HG02798 (cell line): Measurements from ENCODE around the gene LMO4.

Experiments
- ATAC-seq: cut with Tn5 transposase; IDR thresholded peaks from one replicate; pipeline ENCODE4 v1.9.1; 2021; ENCODE audit warnings: mild to moderate bottlenecking; ENCODE audit not compliant: unreplicated experiment, poor library complexity

Gene LMO4

DNA sequence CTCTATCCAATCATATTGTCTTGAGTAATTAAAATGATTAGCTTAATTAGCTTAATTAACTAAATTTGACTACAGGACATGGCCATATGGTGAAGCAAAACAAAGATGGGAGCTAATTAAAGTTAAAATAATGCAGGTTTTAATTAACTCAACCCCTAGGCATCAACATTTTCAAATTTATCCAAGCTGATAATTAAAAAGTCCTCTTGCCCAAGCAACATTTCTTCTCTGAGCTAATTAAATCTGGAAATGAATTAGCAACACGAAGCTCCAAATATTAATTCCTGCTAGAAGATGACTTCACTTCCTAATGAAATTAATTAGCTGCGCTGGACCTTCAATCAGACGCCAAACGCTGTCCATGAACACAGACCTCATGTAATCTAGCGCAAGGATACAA lies 27.9 kb downstream of the LMO4 start:
- ATAC-seq, result no peak

DNA sequence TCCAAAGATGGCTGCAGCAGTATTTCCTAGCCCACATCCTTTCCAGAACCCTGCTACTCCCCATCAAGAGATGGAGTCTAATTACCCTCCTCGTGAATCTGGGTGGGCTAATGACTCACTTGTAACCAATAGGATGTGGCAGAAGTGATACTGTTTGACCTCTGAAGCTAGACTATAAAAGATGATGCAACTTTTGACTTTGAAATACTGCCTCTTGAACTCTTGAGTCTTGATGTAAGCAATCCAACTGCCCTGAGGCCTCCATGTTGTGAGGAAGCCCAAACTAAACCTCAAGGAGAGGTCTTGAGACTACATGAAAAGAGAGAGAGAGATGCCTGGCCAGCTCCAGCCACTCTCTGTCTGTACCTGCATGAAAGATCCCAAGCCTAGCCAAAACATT lies 29.5 kb downstream of the LMO4 start:
- no peak for ATAC-seq

DNA sequence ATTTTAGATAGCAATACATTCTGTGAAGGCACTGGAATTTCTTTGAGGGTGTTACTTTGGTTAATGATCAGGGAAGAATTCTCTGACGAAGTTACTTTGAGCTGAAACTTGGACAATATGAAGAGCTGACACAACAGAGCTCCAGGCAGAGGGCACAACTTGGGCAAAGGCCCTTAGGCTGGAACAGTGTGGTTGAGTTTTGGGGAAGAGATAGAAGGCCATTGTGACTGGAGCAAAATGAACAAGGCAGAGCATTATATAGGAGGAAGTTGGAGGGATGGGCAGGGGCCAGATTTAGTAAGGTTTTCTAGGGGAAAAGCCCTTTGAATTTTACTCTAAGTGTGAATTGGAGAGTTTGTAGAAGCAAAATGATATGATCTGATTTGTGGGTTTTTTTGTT lies 30.9 kb downstream of the LMO4 start:
- ATAC-seq, result no peak

DNA sequence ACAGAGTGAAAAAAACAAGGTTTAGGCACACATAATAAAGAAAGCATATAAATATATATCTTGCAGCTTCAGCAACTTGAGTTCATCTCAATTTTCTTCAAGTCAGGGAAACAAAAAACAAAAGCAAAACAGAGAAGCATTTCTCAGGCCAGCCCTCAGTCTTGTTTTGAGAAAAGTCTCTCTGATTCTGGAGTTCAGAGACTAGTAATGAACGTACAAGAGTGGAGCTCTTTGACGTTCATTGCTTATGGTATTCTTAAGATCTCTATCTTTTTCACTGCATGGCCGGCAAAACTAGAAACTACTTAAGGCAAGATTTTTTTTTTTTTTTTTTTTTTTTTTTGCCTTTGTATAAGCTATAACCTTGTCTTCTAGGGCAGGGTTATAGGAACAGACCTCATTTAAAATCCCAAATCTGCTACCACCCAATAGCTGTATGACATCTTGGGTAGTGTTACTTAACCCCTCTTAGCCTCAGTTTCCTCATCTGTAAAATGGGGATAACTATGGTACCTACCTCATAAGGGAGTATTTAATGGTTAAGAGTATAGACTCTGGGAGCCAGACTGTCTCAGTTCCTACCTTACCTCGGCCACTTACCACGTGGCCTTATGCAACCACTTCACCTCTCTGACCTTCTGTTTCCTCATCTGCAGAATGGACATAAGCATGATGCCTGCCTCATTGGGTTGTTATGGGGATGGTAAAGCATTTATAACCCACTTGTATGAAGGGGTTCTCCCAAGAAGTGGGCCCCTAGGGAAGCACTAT lies 33.6 kb downstream of the LMO4 start:
- ATAC-seq, result no peak

DNA sequence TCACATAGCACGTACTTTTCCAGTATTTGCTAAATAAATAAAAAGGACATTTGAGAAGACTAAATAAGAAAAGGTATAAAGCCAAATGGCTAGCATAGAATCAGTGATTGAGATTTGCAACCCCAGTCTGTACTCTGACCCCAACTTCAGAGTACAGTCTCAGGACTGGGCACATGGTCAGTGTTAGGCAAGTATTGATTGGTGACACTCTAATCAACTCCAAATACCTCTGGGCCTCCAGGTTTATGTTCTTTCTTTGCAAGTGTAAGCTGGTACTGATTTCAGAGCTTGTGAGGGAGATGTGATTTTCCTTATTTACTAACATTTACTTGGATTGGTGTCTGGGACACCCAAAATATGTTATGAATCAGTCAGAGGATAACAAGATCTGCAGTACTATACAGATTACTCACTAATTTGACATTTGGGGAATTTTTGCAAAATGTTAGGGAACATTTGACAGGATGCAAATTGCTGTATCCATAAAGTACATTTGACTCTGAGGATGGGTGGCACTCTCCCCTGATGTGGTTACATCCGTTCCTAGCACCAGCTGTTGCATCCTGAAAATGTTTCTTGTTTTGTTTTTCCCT lies 34.2 kb downstream of the LMO4 start:
- ATAC-seq, result no peak

DNA sequence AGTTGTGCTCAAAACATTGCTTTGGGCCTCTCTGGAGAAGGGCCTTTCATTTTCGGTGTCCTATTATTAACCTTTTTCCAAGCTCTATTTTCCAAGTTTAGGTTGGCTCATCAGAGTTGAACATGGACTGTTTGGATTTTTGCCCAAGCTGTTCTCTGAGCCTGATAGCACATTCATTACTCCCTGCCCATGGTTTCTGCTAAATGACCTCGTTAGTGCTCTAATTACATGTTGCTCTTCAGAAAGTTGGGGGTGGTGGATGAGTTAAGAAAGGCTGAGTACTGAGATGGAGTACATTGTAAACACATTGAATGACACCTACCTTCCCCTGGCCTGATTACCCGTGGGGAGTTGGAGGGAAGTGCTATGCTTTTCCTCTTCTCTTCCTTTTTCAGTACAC lies 38.9 kb downstream of the LMO4 start:
- ATAC-seq, result no peak

DNA sequence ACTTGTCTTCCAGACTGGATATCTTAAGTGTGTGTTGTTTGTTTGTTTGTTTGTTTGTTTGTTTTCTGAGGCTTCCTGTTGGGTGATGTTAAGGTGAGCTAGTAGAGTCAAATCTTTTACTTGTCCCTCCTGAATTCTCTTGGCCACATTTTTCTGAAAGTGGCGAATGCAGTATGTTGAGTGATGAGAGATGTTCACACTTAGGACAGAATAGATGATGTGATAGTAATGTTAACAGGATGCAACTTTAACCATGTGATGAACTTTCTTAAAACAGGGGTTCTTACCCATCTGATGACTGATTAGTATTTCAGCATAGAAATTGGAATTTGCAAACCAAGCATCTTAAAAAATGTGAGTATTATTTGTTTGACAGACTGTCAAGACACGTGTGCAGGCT lies 40.2 kb downstream of the LMO4 start:
- no peak for ATAC-seq

DNA sequence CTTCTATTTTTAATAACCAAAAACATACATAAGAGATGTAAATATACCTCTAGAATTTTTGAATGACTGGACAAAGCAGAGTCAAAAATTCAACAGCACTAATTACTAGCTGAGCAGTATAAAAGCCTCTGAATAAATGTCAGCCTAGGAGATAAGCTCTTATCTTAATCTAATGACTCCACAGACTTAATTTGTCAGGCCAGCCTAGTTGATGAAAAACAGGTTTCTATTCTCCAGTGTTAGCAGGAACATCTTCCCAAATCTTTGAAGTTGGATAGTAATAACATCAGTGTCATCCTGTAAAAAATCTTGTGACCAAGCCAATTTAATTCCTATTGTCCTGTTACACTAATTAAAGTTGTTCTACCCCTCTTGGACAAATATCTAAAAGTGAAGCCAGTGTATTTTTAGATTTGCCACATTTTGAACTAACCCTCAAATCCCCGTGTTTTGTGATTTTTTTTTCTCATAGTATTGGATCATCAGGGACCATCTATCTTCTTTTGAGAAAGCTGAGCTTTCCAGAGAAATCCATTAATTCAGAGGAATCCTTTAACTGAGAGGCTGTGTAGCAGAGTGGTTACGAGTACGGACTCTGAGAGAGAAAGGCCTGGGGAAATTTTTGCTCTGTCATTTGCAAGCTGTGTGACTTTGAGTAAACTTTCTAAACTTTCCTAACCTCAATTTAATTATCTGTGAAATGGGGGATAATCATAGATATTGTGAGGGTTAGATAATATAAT lies 41.2 kb downstream of the LMO4 start:
- ATAC-seq, result no peak

DNA sequence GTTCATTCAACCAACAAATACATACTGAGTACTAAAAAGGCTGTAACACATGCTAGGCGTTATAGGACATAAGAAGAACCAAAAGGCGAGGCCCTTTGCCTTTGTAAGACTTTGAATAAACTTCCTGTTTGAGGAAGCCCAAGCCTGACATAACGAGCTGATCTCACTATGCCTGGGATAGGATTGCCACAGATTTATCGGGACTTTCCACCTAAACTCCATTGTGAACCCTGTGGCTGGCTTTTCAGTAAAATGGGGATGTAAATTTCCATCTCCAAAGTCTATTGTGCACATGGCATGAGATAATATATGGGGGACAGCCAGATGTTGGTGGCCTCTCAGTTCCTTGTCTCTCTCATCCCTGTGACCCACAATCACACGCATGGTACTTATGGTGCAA lies 41.9 kb downstream of the LMO4 start:
- ATAC-seq, result no peak

DNA sequence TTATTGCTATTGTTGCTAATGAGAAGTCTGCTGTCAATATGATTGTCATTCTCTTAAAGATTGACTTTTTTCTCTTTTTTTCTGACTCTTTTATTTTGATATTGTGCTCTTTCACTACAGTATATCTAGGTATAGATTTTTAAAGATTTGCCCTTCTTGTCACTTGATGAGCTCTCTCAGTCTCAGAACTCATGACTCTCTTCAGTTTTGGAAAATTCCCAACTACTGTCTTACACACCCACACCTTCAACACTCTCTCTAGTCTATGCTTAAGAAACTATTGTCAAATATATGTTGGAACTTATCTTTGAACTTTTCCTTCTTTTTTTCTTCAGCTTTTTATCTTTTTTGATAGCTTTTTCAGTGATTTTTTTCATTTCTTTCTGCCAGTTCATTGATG lies 50.6 kb downstream of the LMO4 start:
- ATAC-seq, result no peak

DNA sequence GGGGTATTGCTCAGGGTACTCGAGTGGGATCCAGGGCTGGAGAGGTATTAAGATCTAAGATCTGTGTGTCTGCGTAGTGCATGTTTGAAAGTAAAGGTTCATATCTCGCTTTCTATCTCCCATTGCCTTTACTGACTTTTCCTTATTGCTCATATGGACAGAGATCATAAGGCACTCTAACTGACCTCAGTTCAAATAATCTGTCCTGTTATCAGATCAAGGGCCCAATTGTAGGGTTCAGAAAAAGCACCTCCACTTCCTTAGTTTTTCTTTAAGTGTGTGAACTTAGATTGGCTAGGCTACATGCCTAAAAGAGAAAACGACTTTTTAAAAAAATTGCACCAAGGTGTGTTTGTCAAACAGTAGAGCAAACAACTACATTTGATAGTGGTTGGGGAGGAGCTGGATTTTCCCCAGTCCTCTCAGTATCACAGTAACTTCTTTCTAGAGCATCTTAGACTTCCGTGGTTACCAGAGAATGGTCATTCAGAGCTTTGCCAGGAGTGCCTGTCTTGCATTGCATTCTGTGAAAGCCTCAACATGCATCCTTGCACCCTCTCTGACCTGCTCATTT lies 57.6 kb downstream of the LMO4 start:
- no peak for ATAC-seq

DNA sequence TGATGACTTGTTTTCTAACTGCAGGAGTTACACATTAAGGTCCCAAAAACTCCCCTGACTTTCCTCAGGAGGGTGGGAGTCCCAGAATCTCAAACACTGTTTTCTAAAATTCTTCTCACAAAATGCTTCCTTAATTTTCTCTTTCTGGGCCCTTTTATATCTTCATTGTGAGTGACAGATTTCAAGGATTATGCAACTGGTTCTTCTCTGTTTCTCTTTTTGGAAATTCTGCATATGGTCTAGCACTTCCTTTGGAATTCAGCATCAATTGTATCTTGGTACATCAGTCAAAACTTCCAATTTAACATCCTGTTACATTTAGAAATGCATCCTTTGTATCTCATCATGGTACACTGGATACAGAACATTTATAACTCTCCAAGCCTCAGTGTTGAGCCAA lies 59.7 kb downstream of the LMO4 start:
- no peak for ATAC-seq

DNA sequence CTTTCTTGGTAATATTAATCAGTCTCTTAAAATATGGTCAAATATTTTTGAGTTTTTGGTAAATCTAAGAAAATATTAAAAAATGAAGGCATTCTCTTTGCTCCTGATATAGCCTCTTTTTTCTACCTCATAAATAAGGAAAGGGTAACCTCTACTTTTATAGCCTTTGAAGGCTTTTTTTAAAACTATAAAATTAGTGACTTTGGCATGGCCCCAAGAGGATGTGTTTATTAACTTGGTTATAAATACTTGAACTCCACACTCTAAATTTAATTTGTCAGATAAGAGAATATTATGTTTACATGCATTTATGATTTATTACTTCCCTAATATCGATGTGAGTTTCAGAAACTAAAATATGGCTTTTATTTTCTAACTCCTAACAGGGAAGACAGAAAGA lies 60.3 kb downstream of the LMO4 start:
- ATAC-seq, result no peak

DNA sequence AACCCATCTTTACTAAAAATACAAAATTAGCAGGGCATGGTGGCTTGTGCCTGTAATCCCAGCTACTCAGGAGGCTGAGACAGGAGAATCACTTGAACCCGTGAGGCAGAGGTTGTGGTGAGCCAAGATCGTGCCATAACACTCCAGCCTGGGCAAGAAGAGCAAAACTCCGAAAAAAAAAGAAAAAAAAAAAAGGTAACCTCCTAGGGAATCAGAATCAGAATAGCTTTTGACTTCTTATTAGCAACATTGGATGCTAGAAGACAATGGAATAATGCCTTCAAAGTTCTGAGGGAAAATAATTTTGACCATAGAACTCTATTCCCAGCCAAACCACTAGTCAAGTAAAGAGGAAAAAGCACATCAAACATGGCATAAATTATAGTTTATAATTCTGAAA lies 60.9 kb downstream of the LMO4 start:
- ATAC-seq, result no peak

DNA sequence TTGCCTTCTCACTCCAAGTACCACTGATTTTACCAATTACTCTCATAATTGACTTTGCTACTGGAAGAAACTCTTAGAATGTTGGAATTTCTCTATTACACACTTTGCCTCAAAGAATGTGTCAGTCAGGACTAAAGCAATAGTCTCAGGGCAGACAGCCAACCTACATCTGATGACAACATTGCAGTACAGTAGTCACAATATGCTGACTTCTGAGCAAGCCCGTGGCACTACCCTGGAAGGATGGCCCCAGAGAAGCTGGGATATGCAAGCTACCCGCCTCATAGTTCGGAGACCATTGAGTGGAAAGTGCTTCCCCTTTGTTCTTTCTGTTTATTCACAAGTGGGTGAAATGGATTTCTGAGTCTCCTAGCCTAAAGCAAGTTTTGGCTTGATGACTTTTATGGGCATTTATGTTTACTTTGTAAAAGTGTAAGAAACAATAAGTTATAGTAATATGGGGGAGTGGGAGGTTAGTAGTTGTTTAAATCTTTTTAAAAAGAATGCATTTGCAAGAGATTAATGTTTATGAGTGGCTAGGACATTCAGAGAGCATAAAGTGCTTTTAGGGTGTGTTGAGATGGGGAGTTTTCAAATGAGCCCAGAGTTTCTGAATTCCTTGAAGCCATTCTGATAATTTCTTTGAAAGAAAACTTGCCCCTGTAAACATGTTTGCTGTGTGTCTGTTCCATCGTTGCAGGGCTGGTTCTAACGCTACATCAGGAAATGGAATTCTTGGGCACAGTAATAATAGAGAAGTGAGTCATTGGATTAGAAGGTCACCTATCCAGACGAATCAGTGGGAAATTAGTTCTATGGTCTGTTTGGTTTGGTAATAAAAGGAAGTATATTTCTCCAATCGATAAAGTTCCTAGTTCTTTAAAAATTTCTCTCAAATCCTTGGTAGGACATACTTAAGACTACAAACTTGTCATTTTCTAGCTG lies 63.8 kb downstream of the LMO4 start:
- ATAC-seq, result no peak

DNA sequence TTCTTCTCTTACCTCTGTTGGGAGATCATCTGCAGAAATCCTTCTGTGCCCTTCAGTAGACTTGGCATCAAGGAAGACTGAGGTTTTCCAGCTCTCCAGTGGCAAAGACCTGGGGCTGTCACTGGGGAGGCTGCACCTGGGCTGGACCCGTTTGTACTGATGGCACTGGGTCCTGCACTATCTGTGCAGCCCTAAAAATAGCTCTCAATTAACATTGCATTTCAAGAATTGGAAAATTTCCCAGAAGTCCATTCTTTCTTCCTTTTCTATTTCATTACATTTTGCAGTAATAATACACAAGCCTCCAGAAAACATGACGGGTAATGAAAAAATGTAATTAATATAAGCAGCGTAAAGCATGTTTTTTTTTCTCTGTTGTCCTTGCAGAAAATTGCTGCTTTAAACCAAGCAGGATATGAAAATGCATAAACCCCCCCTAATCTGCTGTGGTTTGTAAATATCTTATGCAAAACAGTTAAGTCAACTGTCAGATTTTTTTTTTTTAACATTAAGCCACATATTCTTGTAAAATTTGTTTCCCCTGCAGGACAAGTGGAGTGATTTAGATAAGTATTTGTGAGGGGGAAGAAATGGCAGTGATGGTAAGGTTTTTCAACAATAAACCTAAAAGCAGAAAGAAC lies 64.9 kb downstream of the LMO4 start:
- peak; percentile 62 for ATAC-seq

DNA sequence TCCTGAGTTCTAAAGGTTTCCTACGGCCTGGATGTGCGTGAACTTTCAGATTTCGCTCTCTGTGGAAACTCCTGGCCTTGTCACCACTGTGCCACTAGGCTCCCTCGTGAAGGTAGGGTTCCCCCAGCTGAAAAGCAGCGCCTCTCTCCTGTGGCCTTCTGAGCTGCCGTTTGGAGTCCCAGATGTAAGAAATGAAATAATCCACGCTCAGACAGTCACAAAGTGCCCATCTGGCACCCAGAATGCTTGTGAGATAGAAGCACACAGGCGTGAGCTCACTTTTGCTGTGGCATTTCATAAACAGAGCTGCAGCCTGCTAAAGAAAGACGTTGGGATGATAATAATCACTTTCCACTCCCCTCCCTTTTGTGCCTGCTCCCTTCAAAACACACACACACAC lies 65.8 kb downstream of the LMO4 start:
- no peak for ATAC-seq

DNA sequence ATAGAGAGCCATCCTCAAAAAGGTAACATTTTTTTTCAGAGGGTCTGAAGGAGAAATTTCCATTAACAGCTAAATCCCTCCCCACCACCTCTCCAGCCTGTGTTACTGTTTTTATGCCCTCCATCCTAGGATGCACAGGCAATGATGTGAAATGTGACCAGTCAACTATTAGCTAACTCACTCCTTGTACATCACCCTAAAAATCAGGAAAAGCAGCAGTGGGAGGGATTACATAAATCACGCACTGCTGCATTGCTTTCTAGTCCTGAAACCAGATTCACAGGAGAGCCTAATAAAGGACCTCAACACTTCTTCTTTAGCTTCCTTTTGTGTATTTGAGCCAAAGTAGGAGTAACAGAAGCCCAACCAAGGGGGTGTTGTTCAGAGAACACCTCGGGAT lies 66.3 kb downstream of the LMO4 start:
- ATAC-seq, result no peak
